Activated CD4-positive, CD25-positive, alpha-beta regulatory T cell treated with anti-CD3 and anti-CD28 coated beads, Interleukin-2, amount 50 U/mL, for 16 hours (primary cell): ENCODE data around the gene HSD17B8.
"Not testable (repeated sequence)": the region's sequence is repeated elsewhere in the genome, so short reads cannot be mapped to it uniquely, and the experiment has no call there.

ENCODE experiments used
- DNase-seq: peaks from one replicate; pipeline ENCODE4 v3.0.0-alpha.2; 2020; ENCODE audit warnings: low read depth, low spot score

The HSD17B8 gene

DNA sequence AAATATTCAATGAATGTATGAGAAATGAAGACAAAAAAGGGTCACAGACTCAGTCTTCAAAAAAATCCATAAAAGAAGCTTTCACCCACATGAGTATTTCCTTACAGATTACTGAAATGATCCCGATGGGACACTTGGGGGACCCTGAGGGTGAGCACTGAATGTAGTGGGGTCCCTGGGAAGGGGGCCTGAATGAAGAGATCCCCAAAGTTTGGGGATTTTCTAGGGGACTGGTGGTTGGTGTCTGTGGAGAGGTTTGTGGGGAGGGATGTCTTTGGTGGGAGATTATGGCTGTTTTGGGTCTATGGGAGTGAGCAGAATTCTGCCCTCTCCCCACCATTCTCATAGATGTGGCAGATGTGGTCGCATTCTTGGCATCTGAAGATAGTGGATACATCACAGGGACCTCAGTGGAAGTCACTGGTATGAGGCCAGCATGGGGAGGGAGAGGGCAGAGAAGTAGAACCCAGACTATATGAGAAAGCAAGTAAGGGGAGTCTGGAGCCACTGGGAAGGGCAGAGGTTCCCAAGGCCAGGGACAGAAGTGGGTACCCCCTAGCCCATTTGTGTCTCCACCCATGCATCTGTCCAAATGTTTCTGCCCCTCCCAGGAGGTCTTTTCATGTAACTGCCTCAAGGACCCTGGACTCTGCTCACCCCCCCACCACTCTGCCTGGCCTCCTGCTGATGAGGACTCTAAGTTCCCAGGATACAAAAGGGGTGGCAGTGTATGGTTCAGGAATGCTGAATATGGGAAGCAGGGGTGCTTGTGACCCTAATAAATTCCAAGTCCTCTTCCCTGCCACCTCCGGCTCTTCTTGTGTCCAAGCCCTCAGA is 1.8 kb downstream of the HSD17B8 start:
- DNase-seq, result no peak

DNA sequence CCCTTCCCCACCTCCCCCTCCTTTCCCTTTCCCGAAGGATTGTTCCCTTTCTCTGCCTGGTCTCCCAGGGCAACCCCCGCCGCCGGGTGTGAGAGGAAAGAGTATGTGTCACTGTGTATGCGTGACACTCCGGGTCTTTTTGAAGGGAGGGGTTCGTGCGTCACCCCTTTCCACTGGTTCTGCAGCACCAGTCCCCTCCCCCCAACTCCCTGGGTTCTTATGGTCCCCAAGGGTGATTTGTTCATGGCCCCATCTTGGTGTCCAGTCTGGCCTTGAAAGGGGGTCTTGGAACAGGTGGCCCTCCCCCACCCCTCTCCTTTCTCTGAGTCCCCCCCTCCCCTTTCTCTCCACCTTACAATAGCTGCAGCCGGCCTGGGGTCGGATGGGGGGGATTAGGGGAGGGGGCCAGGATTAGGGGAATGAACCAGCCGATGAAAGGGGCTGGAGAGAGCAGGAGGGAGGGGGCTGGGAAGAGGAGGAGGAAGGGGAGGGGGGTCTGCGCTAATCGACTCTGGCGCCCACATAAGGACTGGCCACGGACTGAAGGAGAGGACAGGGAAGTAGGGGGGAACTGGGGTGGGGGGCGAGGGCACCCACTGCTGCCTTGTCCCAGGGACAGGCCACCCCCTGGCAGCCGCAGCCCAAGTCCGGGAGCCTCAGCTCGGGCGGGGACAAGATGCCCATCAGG is 2.6 kb downstream of the HSD17B8 start:
- DNase-seq, result no peak

DNA sequence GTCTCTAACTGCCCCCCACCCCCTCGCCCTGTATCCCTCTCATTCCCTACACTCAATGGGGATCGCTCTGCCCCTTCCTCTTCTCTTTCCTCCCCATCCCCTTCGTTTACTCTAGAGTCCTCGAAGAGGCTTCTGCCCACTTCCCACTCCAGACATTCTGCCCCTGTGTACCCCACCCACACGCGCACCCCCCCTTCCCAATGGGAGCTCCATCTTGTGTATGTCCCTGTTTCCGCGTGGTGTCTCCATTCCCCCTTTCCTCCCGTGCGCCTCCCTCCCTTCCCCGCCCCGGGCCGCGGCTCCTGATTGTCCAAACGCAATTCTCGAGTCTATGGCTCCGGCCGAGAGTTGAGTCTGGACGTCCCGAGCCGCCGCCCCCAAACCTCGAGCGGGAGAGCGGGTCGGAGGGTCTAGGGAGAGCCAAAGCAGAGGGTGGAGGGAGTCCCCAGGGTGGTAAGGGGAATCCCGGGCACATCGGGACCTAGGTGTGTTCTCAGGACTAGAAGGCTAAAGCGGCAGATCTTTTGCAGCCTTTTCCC is 3.2 kb downstream of the HSD17B8 start:
- no peak for DNase-seq

DNA sequence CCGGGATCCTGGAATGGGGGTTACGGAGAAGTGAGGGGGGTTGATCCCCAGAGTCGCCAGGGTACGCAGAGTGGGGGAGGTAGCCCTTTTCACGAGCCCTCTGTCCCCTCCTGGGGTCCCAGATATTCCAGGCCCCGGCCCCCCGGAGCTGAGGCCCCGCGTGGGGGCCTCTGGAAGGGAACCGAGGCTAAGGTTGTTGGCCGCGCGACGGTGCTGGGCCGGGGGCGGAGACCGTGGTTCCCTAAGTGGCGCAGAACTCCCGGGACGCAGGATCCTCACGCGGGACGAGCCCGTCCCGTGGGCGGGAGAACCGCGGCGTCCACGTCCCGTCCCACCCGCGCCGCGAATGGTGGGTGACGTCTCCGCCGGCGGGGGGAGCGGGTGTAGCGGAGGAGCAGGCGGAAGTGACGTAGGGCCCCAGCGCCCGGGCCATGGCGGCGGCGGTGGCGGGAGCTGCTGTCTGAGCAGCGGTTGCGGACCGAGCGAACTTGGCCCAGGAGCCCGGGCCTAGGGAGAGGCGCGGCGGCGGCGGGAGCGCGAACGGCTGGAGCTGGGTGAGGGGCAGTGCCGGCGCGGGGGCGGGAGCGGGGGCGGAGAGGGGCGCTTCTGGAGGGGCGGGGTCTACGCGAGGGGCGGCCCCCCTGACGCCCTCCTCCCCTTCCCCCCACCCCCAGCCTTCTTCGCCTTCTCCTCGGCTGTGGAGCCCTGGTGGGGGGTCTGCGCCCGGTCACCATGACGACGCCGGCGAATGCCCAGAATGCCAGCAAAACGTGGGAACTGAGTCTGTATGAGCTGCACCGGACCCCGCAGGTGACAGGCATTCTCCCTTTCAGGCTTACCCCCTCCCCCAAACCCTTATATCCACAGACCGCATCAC is 3.9 kb downstream of the HSD17B8 start, which contains the start of gene RING1:
RING1 (plus strand) TSS at position 410 of the 877 bp plus-strand sequence; CDS start at position 733, 323 bp downstream.
- DNase-seq, result peak; percentile 76

DNA sequence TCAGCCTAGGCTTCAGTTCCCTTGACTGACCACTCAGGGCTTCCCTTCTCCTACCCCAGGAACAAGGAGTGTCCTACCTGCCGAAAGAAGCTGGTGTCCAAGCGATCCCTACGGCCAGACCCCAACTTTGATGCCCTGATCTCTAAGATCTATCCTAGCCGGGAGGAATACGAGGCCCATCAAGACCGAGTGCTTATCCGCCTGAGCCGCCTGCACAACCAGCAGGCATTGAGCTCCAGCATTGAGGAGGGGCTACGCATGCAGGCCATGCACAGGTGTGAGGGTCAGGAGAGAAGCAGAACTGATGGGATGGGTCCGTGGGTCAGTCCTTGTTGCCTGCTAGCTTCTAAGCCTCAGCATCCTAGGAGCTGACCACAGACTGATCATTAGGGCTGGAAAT is 5.4 kb downstream of the HSD17B8 start:
- DNase-seq, result no peak

DNA sequence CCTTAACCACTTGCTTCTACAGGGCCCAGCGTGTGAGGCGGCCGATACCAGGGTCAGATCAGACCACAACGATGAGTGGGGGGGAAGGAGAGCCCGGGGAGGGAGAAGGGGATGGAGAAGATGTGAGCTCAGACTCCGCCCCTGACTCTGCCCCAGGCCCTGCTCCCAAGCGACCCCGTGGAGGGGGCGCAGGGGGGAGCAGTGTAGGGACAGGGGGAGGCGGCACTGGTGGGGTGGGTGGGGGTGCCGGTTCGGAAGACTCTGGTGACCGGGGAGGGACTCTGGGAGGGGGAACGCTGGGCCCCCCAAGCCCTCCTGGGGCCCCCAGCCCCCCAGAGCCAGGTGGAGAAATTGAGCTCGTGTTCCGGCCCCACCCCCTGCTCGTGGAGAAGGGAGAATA is 6.7 kb downstream of the HSD17B8 start:
- DNase-seq, result no peak

DNA sequence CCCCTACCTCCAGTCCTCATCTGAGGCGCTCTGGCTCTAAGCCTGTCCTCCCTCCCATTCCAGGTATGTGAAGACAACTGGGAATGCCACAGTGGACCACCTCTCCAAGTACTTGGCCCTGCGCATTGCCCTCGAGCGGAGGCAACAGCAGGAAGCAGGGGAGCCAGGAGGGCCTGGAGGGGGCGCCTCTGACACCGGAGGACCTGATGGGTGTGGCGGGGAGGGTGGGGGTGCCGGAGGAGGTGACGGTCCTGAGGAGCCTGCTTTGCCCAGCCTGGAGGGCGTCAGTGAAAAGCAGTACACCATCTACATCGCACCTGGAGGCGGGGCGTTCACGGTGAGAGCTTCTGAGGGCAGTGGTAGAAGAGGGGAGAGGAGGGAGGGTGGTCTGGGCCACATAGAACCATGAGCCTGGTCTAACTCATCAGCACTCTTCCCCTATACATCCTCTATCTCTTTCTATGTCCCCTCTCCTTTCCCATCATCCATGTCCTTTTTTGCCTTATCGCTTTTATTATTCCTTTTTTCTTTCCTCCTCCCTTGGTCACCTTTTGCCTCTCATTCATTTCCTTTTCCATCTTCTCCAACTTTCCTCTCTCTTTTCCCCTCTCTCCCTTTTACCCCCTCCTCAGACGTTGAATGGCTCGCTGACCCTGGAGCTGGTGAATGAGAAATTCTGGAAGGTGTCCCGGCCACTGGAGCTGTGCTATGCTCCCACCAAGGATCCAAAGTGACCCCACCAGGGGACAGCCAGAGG is 7.4 kb downstream of the HSD17B8 start:
- no peak for DNase-seq

DNA sequence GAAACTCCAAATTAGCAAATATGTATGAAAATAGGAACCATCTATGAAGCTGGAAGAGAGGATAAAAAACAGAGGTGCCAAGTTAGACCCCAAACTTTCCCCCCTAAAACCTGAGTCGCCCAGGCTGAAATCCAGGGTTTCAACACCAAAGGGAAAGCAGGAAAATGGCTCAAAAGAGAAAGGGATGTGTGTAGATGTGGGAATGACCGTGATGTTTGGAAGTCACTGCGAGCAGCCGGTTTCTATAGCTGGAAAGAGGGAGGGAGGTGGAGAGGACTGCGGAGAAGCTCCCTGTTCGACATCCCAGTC is 8.4 kb downstream of the HSD17B8 start:
- DNase-seq, result no peak

DNA sequence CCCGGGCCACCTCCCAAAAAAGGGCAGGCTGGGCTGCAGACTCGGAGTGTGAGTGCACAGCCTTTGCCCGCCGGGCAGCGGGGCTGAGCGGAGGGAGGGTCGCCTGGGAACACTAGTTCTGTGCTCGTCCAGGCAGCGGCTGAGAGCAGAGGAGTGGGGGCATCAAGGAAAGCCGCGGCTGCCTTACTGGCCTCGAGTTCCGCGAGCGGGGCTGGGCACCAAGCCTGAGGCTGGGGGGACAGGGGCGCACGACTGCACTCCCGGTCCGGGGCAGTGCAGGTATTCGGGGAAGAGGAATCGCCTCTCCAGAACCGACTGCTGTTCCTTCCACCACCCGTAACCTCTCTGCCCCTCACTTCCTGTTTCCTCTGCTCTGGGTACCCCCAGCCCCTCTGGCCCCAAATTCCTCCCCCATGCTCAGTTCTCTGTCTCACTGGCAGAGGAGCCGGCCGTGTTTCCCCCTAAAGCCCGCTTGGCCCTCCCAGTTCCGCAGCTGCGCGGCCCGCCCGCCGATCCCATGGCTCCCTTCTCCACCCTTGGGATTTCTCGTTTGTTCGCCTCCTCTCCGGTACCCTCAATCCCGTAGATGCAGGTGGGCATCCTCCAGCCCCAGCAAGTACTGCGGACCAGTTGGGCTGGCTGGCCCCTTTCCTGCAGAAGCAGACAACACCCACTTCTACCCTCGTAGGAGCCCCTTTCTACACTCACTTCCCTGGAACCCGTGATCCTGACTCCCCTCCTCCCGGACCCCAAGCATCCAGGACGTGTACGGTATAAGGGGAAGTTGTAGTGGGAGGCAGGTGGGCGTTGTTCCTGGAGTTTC is 8.9 kb downstream of the HSD17B8 start:
- DNase-seq, result no peak

DNA sequence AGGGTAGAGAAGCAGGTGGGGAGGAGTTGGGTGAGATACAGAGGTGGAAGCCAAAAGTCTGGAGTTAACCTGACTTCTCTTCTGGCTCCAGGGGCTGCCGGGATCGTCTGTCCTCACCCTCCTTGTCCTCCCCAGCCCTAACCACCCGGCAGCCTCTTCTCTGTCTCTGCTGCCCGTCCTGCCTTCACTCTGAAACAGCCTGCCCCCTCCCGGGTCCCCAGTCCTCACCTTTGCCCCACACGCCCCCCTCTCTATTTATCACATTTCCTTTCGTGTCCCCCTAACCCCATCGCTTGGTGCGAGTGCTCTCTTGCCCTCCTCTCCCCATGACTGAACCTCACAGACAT is 9.5 kb downstream of the HSD17B8 start:
- no peak for DNase-seq

DNA sequence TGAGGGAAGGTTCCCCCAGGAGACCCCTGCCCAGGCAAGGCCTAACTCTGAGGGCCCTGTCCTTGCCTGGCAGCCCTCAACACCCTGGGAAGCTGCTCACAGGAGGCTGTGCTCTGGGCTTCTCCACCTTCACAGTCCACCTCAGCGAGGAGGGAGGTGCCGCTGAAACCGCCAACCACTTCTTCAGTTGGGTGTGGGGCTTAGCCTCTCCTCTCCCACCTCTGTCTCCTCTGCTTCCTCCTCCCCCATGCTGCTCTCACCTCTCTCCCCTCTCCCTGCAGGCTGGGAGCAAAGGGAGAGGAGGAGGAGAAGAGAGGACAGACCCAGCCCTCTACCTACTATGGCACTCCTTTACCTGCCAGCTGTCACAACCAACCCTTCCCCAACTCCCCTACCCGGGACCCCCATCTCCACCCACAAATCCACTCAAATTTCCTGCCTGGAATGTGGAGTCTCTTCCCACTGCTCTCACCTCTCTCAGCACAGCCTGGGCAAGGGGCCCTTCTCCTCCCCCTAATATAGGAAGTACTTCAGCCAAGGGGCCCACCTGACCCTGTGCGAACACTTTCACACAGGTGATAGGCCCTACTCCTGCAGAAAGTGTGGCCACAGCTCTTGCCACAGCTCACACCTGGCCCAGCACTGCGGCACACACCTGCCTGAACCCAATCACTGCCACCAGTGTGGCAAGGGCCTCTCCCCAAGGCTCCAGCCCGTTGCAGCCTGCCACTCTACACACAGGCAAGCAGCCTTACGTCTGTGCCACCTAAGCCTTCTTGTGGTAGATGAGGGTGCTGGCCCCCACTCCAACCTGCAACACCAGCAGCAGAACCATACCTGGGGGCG is 11.0 kb downstream of the HSD17B8 start:
- no peak for DNase-seq

DNA sequence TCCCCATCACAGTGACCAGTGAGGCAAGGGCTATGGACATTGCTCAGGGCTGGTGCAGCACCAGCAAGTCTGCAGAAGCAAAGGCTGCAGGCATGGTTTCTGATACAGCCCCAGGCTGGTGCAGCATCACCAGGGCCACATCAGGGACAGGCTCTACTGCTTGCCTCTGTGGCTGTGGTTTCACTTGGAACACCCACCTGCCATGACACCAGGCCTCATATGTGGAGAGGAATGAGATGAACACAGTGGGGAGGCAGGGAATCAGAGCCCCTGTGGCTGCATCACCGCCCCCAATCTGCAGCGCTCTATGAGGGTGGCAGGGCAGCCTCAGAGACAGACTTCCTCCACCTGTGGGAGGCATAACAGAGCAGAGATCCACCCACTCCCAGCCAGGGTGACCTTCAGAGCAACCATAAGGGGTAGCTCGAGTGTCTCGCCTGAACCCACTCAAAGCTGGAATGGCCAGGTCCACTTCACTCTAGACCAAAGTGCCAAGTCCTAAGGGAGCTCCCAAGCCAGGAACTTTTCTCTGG is 11.7 kb downstream of the HSD17B8 start:
- no peak for DNase-seq

DNA sequence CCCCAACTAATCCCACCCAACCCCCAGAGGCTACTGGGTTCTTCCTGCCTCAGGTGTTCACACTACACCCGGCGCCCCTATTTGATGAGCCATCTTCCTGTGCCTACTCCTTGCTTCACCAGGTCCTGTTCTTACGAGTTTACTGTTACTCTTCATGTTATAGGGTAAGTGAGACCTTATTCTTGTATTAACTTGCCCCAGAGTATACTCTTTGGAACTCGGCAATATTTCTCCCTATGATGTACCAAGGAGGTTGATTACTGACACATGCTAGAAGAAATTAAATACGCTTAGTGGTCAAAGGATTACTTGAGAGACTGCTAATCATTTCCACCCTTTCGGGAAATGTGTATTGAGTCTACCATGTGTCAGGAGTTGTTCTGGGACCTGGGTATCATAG is 12.8 kb downstream of the HSD17B8 start:
- DNase-seq, result no peak

DNA sequence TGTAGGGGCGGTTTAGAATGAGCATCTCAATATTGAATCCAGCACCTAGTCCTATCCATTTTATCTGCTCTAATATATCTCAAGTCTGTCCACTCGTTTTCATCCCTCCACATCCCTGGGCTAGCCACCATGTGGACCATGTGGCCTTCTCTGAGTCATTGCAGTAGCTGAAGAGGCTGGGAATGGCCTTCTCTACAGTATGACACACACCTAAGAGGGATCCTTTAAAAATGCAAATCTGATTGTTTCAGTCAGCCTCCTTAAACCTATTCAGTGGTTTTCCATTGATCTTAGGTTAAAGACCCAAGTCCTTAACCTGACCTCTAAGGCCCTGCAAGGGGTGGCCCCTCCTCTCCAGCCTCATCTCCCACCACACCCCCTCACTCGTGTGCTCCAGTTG is 13.2 kb downstream of the HSD17B8 start:
- no peak for DNase-seq

DNA sequence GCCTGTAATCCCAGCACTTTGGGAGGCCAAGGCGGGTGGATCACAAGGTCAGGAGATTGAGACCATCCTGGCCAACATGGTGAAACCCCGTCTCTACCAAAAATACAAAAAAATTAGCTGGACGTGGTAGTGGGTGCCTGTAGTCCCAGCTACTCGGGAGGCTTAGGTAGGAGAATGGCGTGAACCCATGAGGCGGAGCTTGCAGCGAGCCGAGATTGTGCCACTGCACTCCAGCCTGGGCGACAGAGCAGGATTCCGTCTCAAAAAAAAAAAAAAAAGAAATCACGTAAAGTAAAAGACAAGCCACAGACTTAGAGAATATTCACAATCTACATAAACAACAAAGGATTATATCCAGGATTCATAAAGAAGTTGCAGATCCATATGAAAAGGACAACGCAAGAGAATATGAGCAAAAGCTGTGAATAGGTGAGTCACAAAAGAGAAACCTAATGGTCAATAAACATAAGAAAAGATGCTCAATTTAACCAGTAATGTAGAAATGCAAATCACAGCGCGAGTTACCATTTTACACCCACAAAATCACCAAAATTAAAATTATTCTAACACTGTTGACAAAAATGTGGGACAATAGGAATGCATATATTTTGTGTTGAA is 22.2 kb downstream of the HSD17B8 start:
- DNase-seq, result not testable (repeated sequence)

DNA sequence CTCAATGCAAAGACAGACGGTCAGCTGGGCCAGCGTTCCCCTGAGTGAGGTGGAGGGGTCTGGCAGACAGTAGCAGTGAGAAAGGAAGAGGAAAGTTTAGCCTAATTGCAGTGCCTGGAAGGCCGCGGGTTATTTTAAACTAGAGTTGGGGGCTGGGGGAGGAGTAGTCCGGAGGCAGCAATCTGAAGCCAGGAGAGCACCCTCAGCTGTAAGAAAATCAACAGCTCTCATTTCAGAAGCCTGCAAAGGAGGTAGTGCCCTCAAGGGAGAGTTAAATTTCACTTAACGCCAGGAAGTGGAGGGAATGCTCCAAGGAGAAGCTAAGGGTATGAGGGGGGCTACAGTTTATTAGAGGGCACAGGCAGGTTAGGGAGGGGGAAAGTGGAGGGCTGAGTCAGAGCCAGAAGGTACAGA is 30.8 kb downstream of the HSD17B8 start:
- DNase-seq, result no peak

DNA sequence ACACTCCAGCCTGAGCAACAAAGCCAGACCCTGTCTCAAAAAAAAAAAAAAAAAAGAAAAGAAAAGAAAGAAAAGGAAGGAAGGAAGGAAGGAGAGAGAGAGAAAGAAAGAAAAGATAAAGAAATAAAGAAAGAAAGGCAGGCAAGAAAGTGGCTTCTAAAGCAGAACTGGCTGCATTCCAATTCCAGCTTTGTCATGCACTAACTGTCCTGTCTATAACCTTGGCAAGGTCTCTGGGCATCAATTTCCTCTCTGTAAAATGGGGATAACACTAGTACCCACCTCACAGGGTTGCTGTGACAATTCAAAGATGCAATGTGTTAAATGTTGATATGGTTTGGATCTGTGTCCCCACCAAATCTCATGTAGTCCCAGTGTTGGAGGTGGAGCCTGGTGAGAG is 31.9 kb downstream of the HSD17B8 start:
- no peak for DNase-seq

DNA sequence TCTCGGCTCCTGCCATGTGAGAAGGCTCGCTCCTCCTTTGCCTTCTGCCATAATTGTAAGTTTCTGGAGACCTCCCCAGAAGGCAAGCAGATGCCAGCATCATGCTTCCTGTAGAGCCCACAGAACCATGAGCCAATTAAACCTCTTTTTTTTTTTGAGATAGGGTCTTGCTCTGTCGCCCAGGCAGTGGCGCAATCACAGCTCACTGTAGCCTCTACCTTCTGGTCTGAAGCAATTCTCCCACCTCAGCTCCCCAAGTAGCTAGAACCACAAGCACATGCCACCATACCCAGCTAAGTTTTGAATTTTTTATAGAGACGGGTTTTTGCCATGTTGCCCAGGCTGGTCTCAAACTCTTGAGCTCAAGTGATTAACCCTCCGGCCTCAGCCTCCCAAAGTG is 32.4 kb downstream of the HSD17B8 start:
- DNase-seq, result no peak

DNA sequence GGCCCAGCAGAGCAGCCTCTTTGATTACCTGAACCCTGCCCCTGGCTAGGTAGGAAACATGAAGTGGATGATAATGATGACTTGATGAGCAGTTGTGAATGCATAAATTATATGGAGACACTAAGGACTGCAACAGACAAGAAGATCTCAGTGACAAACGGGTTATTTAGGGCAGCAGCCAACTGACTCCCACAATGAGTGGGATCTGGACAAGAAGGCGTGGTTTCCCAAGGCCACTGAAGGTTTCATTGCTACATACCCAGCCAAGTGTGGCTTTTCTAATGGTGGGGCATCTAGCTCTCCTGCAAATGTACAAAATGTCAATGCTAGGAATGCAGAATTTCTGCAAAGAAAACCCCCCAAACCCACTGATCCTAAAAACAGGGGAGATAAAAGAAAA is 33.3 kb downstream of the HSD17B8 start:
- DNase-seq, result no peak
